ENCODE measurements around the gene LTBP2.

Gene LTBP2

GRCh38 chr14:74612350-74613021 is 449 bp upstream of the LTBP2 start:
- peak; percentile 83 for DNase-seq

GRCh38 chr14:74610866-74611649 is 979 bp downstream of the LTBP2 start:
- no peak for DNase-seq

GRCh38 chr14:74610199-74610865 is 1.7 kb downstream of the LTBP2 start:
- no peak for DNase-seq

- DNase-seq = no peak
Observed at GRCh38 chr14:74609721-74610120, 2.3 kb downstream of the LTBP2 start.

- DNase-seq = peak; percentile 89
Observed at GRCh38 chr14:74608959-74609611, 3.0 kb downstream of the LTBP2 start.

GRCh38 chr14:74606727-74607126 is 5.3 kb downstream of the LTBP2 start:
- no peak for DNase-seq

- DNase-seq = no peak
Observed at GRCh38 chr14:74605531-74606223, 6.4 kb downstream of the LTBP2 start.

- DNase-seq = no peak
Observed at GRCh38 chr14:74604911-74605310, 7.1 kb downstream of the LTBP2 start.

GRCh38 chr14:74604157-74604556 is 7.9 kb downstream of the LTBP2 start:
- DNase-seq = no peak

GRCh38 chr14:74601982-74602381 is 10.1 kb downstream of the LTBP2 start:
- DNase-seq = no peak

GRCh38 chr14:74599946-74600345 is 12.1 kb downstream of the LTBP2 start:
- DNase-seq = no peak

GRCh38 chr14:74599321-74599761 is 12.7 kb downstream of the LTBP2 start:
- no peak for DNase-seq

GRCh38 chr14:74596741-74597450 is 15.1 kb downstream of the LTBP2 start:
- no peak for DNase-seq

GRCh38 chr14:74595006-74595735 is 16.9 kb downstream of the LTBP2 start:
- DNase-seq = no peak

GRCh38 chr14:74594606-74595005 is 17.4 kb downstream of the LTBP2 start:
- no peak for DNase-seq

GRCh38 chr14:74594029-74594428 is 18.0 kb downstream of the LTBP2 start:
- DNase-seq = no peak

- no peak for DNase-seq
Observed at GRCh38 chr14:74593241-74593953, 18.6 kb downstream of the LTBP2 start.

GRCh38 chr14:74592476-74593201 is 19.4 kb downstream of the LTBP2 start:
- DNase-seq = no peak

- DNase-seq = no peak
Observed at GRCh38 chr14:74591899-74592298, 20.1 kb downstream of the LTBP2 start.

- DNase-seq = no peak
Observed at GRCh38 chr14:74591394-74591793, 20.6 kb downstream of the LTBP2 start.

Measured in T-helper 9 cell (primary cell).